SK-N-SH (cell line): ENCODE measurements around the gene TGM2. TPM values are rescaled to one million over a fixed set of nuclear protein-coding genes. Genes with fewer than 3 reads are reported as not detected.
"Not testable (repeated sequence)": the region's sequence is repeated elsewhere in the genome, so short reads cannot be mapped to it uniquely, and the experiment has no call there.

Source experiments
- CTCF ChIA-PET: fragments of 300-600, 350-600 bp; formaldehyde crosslinking; extraction: SDS; loops from one replicate; lab custom pipeline; 2021; lab: Yijun Ruan, JAX
- POLR2A ChIA-PET: fragments of 350-600 bp; sonication (Branson Sonifier 250); formaldehyde crosslinking; extraction: SDS; loops from one replicate; lab custom pipeline; 2020; ENCODE audit warnings: antibody characterized with exemption, inconsistent platforms; lab: Yijun Ruan, JAX
- DNase-seq: peaks from one replicate; pipeline ENCODE4 v3.0.0; 2012
- H2AFZ ChIP-seq: fragments of 200-600 bp; sonication (generic); 2 replicates; pipeline ENCODE4 v1.8.1; 2016; ENCODE audit warnings: antibody characterized with exemption, mild to moderate bottlenecking, low read depth
- H3F3A ChIP-seq: fragments of 200-600 bp; sonication (generic); replicated peaks from 2 replicates; pipeline ENCODE3; 2016; ENCODE audit warnings: antibody characterized with exemption, mild to moderate bottlenecking; ENCODE audit not compliant: insufficient read depth
- H3K27ac ChIP-seq, 2 experiments: fragments of 200-500 bp in 1 of 2; fragments of 200-600 bp in 1 of 2; sonication (Bioruptor generic) in 1 of 2; sonication (generic), shearing (Covaris generic) in 1 of 2; 2 replicates each; pipeline versions ENCODE4 v1.5.1 to v1.6.1; 2014 to 2016; ENCODE audit warnings: low read depth in 2 of 2, inconsistent platforms in 1 of 2, low read length in 1 of 2, mild to moderate bottlenecking in 1 of 2, mixed read lengths in 1 of 2
- H3K27me3 ChIP-seq: fragments of 200-600 bp; sonication (generic), shearing (Covaris generic); 2 replicates; pipeline ENCODE4 v1.6.1; 2016; ENCODE audit warnings: mixed run types; ENCODE audit not compliant: insufficient read depth
- H3K36me3 ChIP-seq, 2 experiments: fragments of 200-500 bp in 1 of 2; fragments of 200-600 bp in 1 of 2; sonication (Bioruptor generic) in 1 of 2; sonication (generic) in 1 of 2; replicated peaks in 1 of 2; 2 replicates each; pipeline versions ENCODE3 to v1.5.1; 2014 to 2016; ENCODE audit warnings: low read length in 1 of 2, mild to moderate bottlenecking in 1 of 2; ENCODE audit not compliant: insufficient read depth in 2 of 2, control insufficient read depth in 1 of 2
- H3K4me1 ChIP-seq, 2 experiments: fragments of 200-500 bp in 1 of 2; fragments of 200-600 bp in 1 of 2; sonication (Bioruptor generic) in 1 of 2; sonication (generic), shearing (Covaris generic) in 1 of 2; 2 replicates each; pipeline versions ENCODE4 v1.5.1 to v1.6.1; 2014 to 2016; ENCODE audit warnings: low read depth in 1 of 2, low read length in 1 of 2, mixed run types in 1 of 2; ENCODE audit not compliant: insufficient read depth in 2 of 2, control insufficient read depth in 1 of 2
- H3K4me2 ChIP-seq: fragments of 200-600 bp; sonication (generic), shearing (Covaris generic); 2 replicates; pipeline ENCODE4 v1.6.1; 2017; ENCODE audit warnings: mixed run types
- H3K4me3 ChIP-seq, 2 experiments: fragments of 200-500 bp in 1 of 2; fragments of 200-600 bp in 1 of 2; sonication (Bioruptor generic) in 1 of 2; sonication (generic), shearing (Covaris generic) in 1 of 2; 2 replicates each; pipeline versions ENCODE4 v1.5.1 to v1.8.1; 2014 to 2016; ENCODE audit warnings: low read depth in 2 of 2, inconsistent platforms in 1 of 2, low read length in 1 of 2, mild to moderate bottlenecking in 1 of 2, mixed read lengths in 1 of 2, moderate library complexity in 1 of 2
- H3K79me2 ChIP-seq: fragments of 200-600 bp; sonication (generic); 2 replicates; pipeline ENCODE4 v1.8.1; 2017; ENCODE audit warnings: mild to moderate bottlenecking; ENCODE audit not compliant: insufficient read depth
- H3K9ac ChIP-seq: fragments of 200-600 bp; sonication (generic); 2 replicates; pipeline ENCODE4 v1.6.1; 2017; ENCODE audit warnings: mixed run types
- H3K9me2 ChIP-seq: fragments of 200-600 bp; sonication (generic); 2 replicates; pipeline ENCODE4 v1.6.1; 2017; ENCODE audit warnings: mixed run types
- H3K9me3 ChIP-seq: fragments of 200-600 bp; sonication (generic); 2 replicates; pipeline ENCODE4 v1.6.1; 2017; ENCODE audit warnings: mixed run types, mild to moderate bottlenecking, moderate library complexity
- H4K20me1 ChIP-seq: fragments of 200-600 bp; sonication (generic); 2 replicates; pipeline ENCODE4 v1.6.1; 2017; ENCODE audit warnings: mild to moderate bottlenecking, mixed run types; ENCODE audit not compliant: insufficient read depth
- ELF1 ChIP-seq: IDR thresholded peaks from 2 replicates; pipeline ENCODE4 v1.4.0; 2012
- EZH2phosphoT487 ChIP-seq: fragments of 200-600 bp; sonication (generic); IDR thresholded peaks from 2 replicates; pipeline ENCODE4 v1.6.1; 2017; ENCODE audit warnings: low read depth, mixed run types, mild to moderate bottlenecking, antibody characterized with exemption, moderate library complexity, borderline replicate concordance
- FOXM1 ChIP-seq: IDR thresholded peaks from 2 replicates; pipeline ENCODE4 v1.4.0; 2012; ENCODE audit warnings: low read depth, mild to moderate bottlenecking
- JUND ChIP-seq: IDR thresholded peaks from 2 replicates; pipeline ENCODE4 v1.4.0; 2012
- MXI1 ChIP-seq: IDR thresholded peaks from 2 replicates; pipeline ENCODE4 v1.6.1; 2012; ENCODE audit warnings: mild to moderate bottlenecking, low read depth, low read length, improper control_type of control experiment
- POLR2AphosphoS5 ChIP-seq: IDR thresholded peaks from 2 replicates; pipeline ENCODE4 v1.6.1; 2012; ENCODE audit warnings: low read depth, low read length
- RXRA ChIP-seq: IDR thresholded peaks from 2 replicates; pipeline ENCODE4 v1.4.0; 2012; ENCODE audit warnings: low read depth, mild to moderate bottlenecking, borderline replicate concordance
- TAF1 ChIP-seq: IDR thresholded peaks from 2 replicates; pipeline ENCODE4 v1.6.1; 2012; ENCODE audit warnings: low read depth, mild to moderate bottlenecking, low read length, moderate library complexity, borderline replicate concordance
- TCF12 ChIP-seq: IDR thresholded peaks from 2 replicates; pipeline ENCODE4 v1.4.0; 2012
- ZBTB33 ChIP-seq: IDR thresholded peaks from 2 replicates; pipeline ENCODE4 v1.4.0; 2012; ENCODE audit warnings: low read depth, borderline replicate concordance
- WGBS: methylation state at CpG from one replicate; pipeline ENCODE4 v1.1.6; 2017; ENCODE audit warnings: low lambda C conversion rate; 5-methylcytosine and 5-hydroxymethylcytosine counted together
- polyA plus RNA-seq, 3 experiments: library from polyadenylated mRNA; depleted of rRNA; stranded (reverse); fragments of >200 nt; gene quantifications; 2 replicates each; pipeline ENCODE4 v1.2.3, GENCODE V29; 2012

The TGM2 gene
- polyA plus RNA-seq, 1 of the 3 experiments (the other 2 are of a cell fraction), result 676 TPM

DNA sequence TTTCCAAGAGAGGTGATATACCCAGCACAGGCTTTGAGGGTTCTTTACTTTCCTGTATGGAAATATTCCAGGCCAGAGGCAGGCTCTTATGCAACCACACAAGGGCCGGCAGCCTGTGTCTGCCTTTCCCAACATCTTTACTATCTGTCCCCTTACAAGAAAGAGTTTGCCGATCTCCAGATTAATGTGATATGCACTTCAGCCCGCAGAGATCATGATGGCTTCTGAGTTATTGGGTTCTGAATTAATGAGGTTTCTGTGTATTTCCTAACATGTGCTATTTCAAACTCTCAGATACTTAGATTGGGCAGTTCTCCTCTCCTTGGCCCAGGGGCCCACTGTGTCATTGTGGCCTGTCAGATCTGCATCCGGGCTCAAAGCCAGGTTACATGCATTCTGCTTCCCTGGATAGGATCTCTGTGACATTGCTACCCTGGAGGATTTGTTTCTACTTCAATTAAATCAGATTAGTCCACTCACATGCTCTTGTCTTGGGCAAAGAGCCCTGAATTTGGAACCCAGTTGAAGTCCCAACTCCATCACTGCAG, 56.6 kb downstream of the TGM2 start (continued):
- TF ChIP-seq EZH2phosphoT487, result no peak
- no peak; the same call in 1 of the 2 replicates for TF ChIP-seq FOXM1
- TF ChIP-seq RXRA, result no peak
- no peak for TF ChIP-seq ELF1
- no peak for TF ChIP-seq TAF1
- no peak; the same call in 1 of the 2 replicates for TF ChIP-seq POLR2AphosphoS5
- TF ChIP-seq MXI1, result peak; percentile 91
- TF ChIP-seq JUND, result 0 out of 2 replicates have a peak, but pooled peaks have one; percentile 3
- TF ChIP-seq TCF12, result peak; percentile 57; the same call in 1 of the 2 replicates
- TF ChIP-seq ZBTB33, result no peak

DNA sequence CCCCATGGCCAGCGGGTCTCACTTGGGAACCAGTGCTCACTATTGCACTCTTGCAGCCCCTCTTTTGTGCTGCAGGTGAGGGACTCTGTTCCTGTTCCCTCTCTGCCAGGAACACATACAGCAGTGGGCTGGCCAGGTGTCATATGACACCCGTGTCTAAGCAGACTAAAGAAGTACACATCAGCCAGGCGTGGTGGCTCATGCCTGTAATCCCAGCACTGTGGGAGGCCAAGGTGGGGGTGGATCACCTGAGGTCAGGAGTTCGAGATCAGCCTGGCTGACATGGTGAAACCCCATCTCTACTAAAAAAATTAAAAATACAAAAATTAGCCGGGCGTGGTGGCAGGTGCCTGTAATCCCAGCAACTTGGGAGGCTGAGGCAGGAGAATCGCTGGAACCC, 57.2 kb downstream of the TGM2 start:
- peak overlapping the region; percentile 68; the same call in 1 of the 2 replicates for H3K4me2 ChIP-seq

DNA sequence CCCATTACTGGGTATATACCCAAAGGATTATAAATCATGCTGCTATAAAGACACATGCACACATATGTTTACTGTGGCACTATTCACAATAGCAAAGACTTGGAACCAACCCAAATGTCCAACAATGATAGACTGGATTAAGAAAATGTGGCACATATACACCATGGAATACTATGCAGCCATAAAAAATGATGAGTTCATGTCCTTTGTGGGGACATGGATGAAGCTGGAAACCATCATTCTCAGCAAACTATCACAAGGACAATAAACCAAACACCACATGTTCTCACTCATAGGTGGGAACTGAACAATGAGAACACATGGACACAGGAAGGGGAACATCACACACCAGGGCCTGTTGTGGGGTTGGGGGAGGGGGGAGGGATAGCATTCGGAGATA, 57.7 kb downstream of the TGM2 start:
- H2AFZ ChIP-seq, H3K36me3 ChIP-seq, H3K9me2 ChIP-seq, POLR2A ChIA-PET, H3K9ac ChIP-seq, H4K20me1 ChIP-seq, H3K4me3 ChIP-seq, H3K4me2 ChIP-seq, H3K27me3 ChIP-seq, H3K79me2 ChIP-seq, H3K9me3 ChIP-seq, CTCF ChIA-PET, H3K27ac ChIP-seq, DNase-seq: not testable (repeated sequence)
- 89% methylated on average over 1 of the region's 1 CpG for WGBS
- peaks cover 38% of the 10 kb centered on the region for H3F3A ChIP-seq
- H3K4me1 ChIP-seq, result peaks cover 30 to 44% of the 10 kb centered on the region in 2 experiments

More for the DNA sequence above, 57.2 kb downstream of the TGM2 start:
- H3K27me3 ChIP-seq, H3K9ac ChIP-seq, H3K9me3 ChIP-seq, H2AFZ ChIP-seq, CTCF ChIA-PET, H3K9me2 ChIP-seq, H3K4me3 ChIP-seq, H4K20me1 ChIP-seq, H3K79me2 ChIP-seq, H3K36me3 ChIP-seq, POLR2A ChIA-PET, DNase-seq: not testable (repeated sequence)
- WGBS, result 90% methylated on average over 7 of the region's 7 CpGs
- peaks cover 30 to 44% of the 10 kb centered on the region in 2 experiments for H3K4me1 ChIP-seq
- H3K27ac ChIP-seq, result peak overlapping the region; percentile 96 to 98
- peaks cover 37% of the 10 kb centered on the region for H3F3A ChIP-seq
